Measurements from ENCODE around the gene RAI2.

RAI2 gene

GRCh38 chrX:17778997-17779396 is 82.1 kb downstream of the RAI2 start:
- no peak for DNase-seq

DNA sequence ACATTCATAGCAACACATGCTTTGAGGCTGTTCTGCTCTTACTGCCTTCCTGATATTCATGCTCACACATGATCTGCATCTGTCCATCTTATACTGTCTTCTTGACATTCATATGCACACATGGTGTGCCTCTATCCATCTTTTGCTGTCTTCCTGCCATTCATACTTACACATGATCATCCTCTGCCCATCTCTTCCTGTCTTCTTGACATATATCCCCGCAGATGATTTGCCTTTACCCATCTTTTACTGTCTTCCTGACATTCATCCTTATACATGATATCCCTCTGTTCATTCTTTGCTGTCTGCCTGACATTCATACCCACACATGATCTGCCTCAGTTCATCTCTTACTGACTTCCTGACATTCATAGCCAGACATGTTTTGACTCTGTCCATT is 87.0 kb downstream of the RAI2 start:
- no peak for DNase-seq

GRCh38 chrX:17773221-17773876 is 87.7 kb downstream of the RAI2 start:
- no peak for DNase-seq

- DNase-seq, result no peak
Measured at GRCh38 chrX:17769701-17770269, 91.3 kb downstream of the RAI2 start.

GRCh38 chrX:17768997-17769396 is 92.1 kb downstream of the RAI2 start:
- no peak for DNase-seq

- no peak for DNase-seq
Measured at GRCh38 chrX:17767734-17768133, 93.4 kb downstream of the RAI2 start.

GRCh38 chrX:17759990-17760389 is 101.1 kb downstream of the RAI2 start:
- no peak for DNase-seq

- DNase-seq, result no peak
Measured at GRCh38 chrX:17758382-17758781, 102.7 kb downstream of the RAI2 start.

- no peak for DNase-seq
Measured at GRCh38 chrX:17750436-17750835, 110.7 kb downstream of the RAI2 start.
